Renal cortex interstitium (tissue), 11 donors: Measurements from ENCODE around the gene NRGN. TPM values are rescaled to one million over a fixed set of nuclear protein-coding genes. Genes with fewer than 3 reads are reported as not detected.
"Not testable (repeated sequence)": the region's sequence is repeated elsewhere in the genome, so short reads cannot be mapped to it uniquely, and the experiment has no call there.

ENCODE experiments used
- DNase-seq, 11 donors: peaks; one replicate each; pipeline ENCODE4 v3.0.0-alpha.2; 2013; ENCODE audit warnings: low read depth in 9 of 11, low spot score in 4 of 11; ENCODE audit errors: extremely low read depth in 1 of 11
- polyA plus RNA-seq, 3 donors: library from polyadenylated mRNA; unstranded; fragments of 120-200 nt; gene quantifications; one replicate each; pipeline ENCODE4 v1.2.1, GENCODE V29; 2013; ENCODE audit not compliant: insufficient read length in 3 of 3

Gene NRGN
- polyA plus RNA-seq, 3 donors = 14.3 to 26.3 (median 18.8) TPM

GRCh38 chr11:124766156-124766555, 26.4 kb downstream of the NRGN start:
- no peak for DNase-seq

- no peak for DNase-seq
These were observed 29.2 kb downstream of the NRGN start for GRCh38 chr11:124768914-124769313.

- no peak for DNase-seq
These were observed 30.3 kb downstream of the NRGN start for GRCh38 chr11:124769806-124770774.

GRCh38 chr11:124770959-124771358, 31.2 kb downstream of the NRGN start:
- DNase-seq = not testable (repeated sequence)

GRCh38 chr11:124776865-124777645, 37.3 kb downstream of the NRGN start:
- no peak for DNase-seq

- no peak for DNase-seq
These were observed 38.5 kb downstream of the NRGN start for GRCh38 chr11:124778281-124778680.

GRCh38 chr11:124779568-124779967, 39.8 kb downstream of the NRGN start:
- DNase-seq = no peak

GRCh38 chr11:124783002-124783401, 43.3 kb downstream of the NRGN start:
- DNase-seq = no peak

- no peak for DNase-seq
These were observed 44.3 kb downstream of the NRGN start for GRCh38 chr11:124784051-124784450.

- no peak for DNase-seq
These were observed 48.8 kb downstream of the NRGN start for GRCh38 chr11:124788521-124788920.

- DNase-seq = no peak
These were observed 52.0 kb downstream of the NRGN start for GRCh38 chr11:124791626-124792341.

GRCh38 chr11:124793466-124794278, 53.9 kb downstream of the NRGN start:
- peak in 7 of 11 donors; percentile 22 to 60 (median 28) for DNase-seq

- DNase-seq = no peak
These were observed 56.6 kb downstream of the NRGN start for GRCh38 chr11:124796312-124796711.

Other genes with a start within 250 kb of the NRGN start
- not detected for gene OR8B12, start 196.3 kb upstream of the NRGN start, polyA plus RNA-seq
- under 1 TPM in 1 of 3 donors, not detected in 2; 0.03 TPM for gene OR8A1, start 169.9 kb upstream of the NRGN start, polyA plus RNA-seq
- not detected for gene PANX3, start 128.5 kb upstream of the NRGN start, polyA plus RNA-seq
- 10 to 100 TPM; 25.9 to 41.5 (median 30.3) TPM for gene TBRG1, start 117.1 kb upstream of the NRGN start, polyA plus RNA-seq
- 10 to 100 TPM; 27.0 to 33.5 (median 31.9) TPM for gene SIAE, start 66.2 kb upstream of the NRGN start, polyA plus RNA-seq
- 10 to 100 TPM; 20.1 to 28.4 (median 21.8) TPM for gene SPA17, start 66.0 kb upstream of the NRGN start, polyA plus RNA-seq
- 1 to 10 TPM; 4.9 to 7.1 (median 5.9) TPM for gene VSIG2, start 12.3 kb downstream of the NRGN start, polyA plus RNA-seq
- 10 to 100 TPM; 56.1 to 72.4 (median 68.1) TPM for gene ESAM, start 22.3 kb downstream of the NRGN start, polyA plus RNA-seq
- 10 to 100 TPM; 26.5 to 42.6 (median 30.0) TPM for gene MSANTD2, start 60.5 kb downstream of the NRGN start, polyA plus RNA-seq
- 10 to 100 TPM; 18.6 to 34.6 (median 22.7) TPM for gene ROBO3, start 125.5 kb downstream of the NRGN start, polyA plus RNA-seq
- gene ROBO4, start 157.9 kb downstream of the NRGN start, polyA plus RNA-seq = 10 to 100 TPM; 16.2 to 21.6 (median 20.0) TPM
- gene HEPN1, start 179.3 kb downstream of the NRGN start, polyA plus RNA-seq = 1 to 10 TPM in 2 of 3 donors, under 1 TPM in 1; 0.91 to 1.9 (median 1.1) TPM
- gene HEPACAM, start 196.1 kb downstream of the NRGN start, polyA plus RNA-seq = 1 to 10 TPM; 1.5 to 3.1 (median 1.7) TPM
- gene CCDC15, start 214.3 kb downstream of the NRGN start, polyA plus RNA-seq = 1 to 10 TPM; 3.6 to 4.1 (median 4.0) TPM